ENCODE data around the gene MAGEA9.
"Not testable (repeated sequence)": the region's sequence is repeated elsewhere in the genome, so short reads cannot be mapped to it uniquely, and the experiment has no call there.

Gene MAGEA9, protein sequence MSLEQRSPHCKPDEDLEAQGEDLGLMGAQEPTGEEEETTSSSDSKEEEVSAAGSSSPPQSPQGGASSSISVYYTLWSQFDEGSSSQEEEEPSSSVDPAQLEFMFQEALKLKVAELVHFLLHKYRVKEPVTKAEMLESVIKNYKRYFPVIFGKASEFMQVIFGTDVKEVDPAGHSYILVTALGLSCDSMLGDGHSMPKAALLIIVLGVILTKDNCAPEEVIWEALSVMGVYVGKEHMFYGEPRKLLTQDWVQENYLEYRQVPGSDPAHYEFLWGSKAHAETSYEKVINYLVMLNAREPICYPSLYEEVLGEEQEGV

DNA sequence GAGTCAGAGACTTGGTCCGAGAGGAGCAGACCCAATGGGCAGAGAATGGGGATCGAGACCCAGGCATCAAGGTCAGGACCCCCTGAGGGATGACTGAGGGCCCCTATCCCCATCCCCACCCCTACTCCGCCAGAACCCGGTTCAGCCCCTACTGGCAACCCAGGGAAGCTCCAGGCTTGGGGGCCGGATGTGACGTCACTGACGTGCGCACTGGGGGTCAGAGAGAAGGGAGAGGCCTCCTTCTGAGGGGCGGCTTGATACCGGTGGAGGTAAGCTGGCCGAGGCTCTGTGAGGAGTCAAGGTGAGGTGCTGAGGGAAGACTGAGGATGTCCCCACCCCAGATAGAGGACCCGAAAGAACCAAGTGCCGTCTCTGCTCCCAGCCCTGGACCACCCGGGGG lies at the start of gene MAGEA9:
MAGEA9 (plus strand) TSS at position 204 of the 400 bp plus-strand sequence. CDS start 4,281 bp downstream, outside the sequence.
- H3K4me3 ChIP-seq (ENCODE audit: insufficient read length, low read depth); H3K9ac ChIP-seq (ENCODE audit: insufficient read length, low read depth); H3K27me3 ChIP-seq (ENCODE audit: insufficient read depth, insufficient read length); H3K9me3 ChIP-seq (ENCODE audit: insufficient read depth, low read length); H3K4me1 ChIP-seq (ENCODE audit: insufficient read depth, insufficient read length); DNase-seq (ENCODE audit: low read depth, low spot score); H3K36me3 ChIP-seq (ENCODE audit: insufficient read depth, insufficient read length, low read length): not testable (repeated sequence)

DNA sequence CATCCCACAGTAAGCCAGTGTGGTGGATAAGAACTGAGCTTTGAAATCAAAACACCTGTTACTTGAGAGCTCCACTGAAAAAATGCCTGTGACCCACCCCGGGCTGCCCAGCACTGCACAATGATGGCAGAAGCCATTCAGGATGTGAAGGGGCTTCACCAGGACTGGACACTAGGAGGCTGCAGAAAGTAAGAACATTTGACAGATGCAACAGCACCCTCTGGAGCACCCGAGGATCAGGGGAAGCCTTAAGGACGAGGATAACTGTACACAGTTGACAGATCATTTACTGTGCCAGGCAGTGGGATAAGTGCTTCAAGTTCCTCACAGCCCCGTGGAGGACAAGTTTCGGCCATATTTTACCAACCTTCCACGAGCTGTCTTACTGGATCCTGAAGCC lies 39.5 kb upstream of the MAGEA9 start:
- H3K9me3 ChIP-seq (ENCODE audit: insufficient read depth, low read length); H3K4me1 ChIP-seq (ENCODE audit: insufficient read depth, insufficient read length); H3K36me3 ChIP-seq (ENCODE audit: insufficient read depth, insufficient read length, low read length); DNase-seq (ENCODE audit: low read depth, low spot score); H3K4me3 ChIP-seq (ENCODE audit: insufficient read length, low read depth); H3K9ac ChIP-seq (ENCODE audit: insufficient read length, low read depth); H3K27me3 ChIP-seq (ENCODE audit: insufficient read depth, insufficient read length): not testable (repeated sequence)

DNA sequence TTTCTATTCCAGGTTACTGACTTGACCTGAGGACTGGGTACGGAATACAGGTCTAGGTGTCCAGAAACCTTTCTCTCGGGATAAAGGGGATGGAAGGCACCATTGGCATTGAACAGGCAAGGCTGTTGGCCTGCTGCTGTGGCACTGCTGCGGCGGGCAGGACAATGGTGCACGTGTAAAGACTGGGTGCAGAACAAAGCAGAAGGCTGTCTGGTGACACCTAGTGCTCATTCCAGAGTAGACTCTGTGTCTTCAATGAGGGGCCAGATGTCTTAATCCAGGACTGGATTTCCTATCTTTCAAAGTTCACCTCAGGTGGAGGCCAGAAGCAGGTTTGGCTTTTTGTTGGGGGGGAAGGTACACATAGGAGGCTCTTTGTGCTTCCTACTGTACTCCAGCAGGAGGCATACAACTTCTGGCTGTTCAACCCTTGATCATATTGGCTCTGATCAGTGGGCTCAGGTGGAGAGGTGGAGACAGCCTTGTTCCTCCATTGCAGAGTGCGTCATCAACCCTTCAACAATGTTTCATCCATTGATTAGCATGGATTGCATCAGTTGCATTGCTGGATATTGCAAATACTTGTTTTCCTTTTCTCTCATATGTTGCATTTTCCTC lies 35.2 kb upstream of the MAGEA9 start:
- H3K9ac ChIP-seq (ENCODE audit: insufficient read length, low read depth); H3K9me3 ChIP-seq (ENCODE audit: insufficient read depth, low read length); H3K4me3 ChIP-seq (ENCODE audit: insufficient read length, low read depth); H3K36me3 ChIP-seq (ENCODE audit: insufficient read depth, insufficient read length, low read length); H3K27me3 ChIP-seq (ENCODE audit: insufficient read depth, insufficient read length); DNase-seq (ENCODE audit: low read depth, low spot score); H3K4me1 ChIP-seq (ENCODE audit: insufficient read depth, insufficient read length): not testable (repeated sequence)

DNA sequence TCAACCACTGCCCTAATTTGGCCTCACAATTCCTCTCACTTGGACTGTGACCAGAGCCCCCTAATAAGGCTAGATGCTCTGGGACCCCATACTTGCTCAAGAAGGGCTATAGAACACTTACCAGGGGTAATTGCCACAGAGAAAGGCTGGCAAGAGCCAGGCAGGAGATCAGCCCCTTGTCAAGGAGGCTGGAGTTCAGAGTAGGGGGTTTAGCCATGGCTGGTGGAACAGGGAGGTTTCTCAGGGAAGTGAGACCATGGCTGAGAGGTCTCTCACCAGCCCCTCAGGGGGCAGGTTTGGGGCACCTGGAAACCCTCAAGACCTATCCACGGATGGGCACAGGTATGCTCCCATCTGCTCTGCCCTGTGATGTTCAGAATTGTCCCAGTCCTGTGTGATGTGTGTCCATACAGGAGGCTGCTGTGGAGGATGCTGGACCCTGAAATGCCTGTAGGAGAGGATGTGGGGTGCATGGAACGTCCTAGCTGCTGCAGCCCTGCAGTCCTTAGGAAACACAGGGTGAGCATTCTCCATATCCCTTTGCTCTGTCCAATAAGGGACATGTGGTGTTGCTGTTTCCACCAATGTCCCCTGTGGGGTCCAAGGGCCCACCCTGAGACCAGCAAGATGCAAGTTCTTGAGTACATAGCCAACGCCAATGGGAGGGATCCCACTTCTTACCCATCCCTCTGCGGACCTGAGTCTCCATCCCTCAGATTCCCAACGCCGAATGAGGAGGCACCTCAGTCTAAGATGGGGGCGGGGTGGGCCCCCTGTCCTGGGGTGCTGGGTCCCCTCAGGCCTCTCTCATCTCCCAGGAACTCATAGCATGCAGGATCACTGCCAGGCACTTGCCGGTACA lies 24.3 kb upstream of the MAGEA9 start:
- TF ChIP-seq SUZ12 (IDR thresholded peaks at IDR 0.05; ENCODE audit: extremely low read depth, insufficient read depth, insufficient read length) (no peak), ZNF274 (IDR thresholded peaks at IDR 0.05; ENCODE audit: low read depth, low read length) (no peak), YY1 (IDR thresholded peaks at IDR 0.05; ENCODE audit: insufficient read depth, insufficient read length) (no peak)
- H3K27me3 ChIP-seq (ENCODE audit: insufficient read depth, insufficient read length): no peaks in the 10 kb centered on the region

DNA sequence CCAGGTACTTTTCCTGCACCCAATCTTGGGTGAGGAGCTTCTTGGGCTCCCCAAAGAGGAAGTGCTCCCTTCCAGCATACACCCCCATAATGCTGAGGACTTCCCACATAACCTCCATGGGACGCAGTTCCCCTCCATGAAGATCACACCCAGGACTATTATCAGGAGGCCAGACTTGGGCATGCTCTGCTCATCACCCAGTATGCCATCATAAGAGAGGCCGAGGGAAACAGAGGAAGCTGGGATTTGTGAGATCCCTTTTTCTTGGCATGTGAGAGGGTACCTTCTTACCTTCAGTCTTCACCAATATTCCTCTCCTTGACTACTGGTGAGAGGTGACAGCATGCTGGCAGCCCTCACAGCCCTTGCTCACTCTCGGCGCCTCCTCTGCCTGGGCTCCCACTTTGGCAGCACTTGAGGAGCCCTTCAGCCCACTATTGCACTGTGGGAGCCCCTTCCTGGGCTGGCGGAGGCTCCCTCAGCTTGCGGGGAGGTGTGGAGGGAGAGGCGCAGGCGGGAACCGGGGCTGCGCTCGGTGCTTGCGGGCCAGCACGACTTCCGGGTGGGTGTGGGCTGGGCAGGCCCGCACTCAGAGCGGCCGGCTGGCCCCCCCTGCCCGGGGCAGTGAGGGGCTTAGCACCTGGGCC lies 23.5 kb upstream of the MAGEA9 start:
- no peak for TF ChIP-seq SUZ12 (IDR thresholded peaks at IDR 0.05; ENCODE audit: extremely low read depth, insufficient read depth, insufficient read length)
- no peak for TF ChIP-seq ZNF274 (IDR thresholded peaks at IDR 0.05; ENCODE audit: low read depth, low read length)
- TF ChIP-seq YY1 (IDR thresholded peaks at IDR 0.05; ENCODE audit: insufficient read depth, insufficient read length): no peak
- H3K27me3 ChIP-seq (ENCODE audit: insufficient read depth, insufficient read length): no peaks in the 10 kb centered on the region
- DNase-seq (ENCODE audit: low read depth, low spot score): no peak
- no peak overlapping the region for H3K4me3 ChIP-seq (ENCODE audit: insufficient read length, low read depth)
- H3K9me3 ChIP-seq (ENCODE audit: insufficient read depth, low read length): no peaks in the 10 kb centered on the region
- H3K36me3 ChIP-seq (ENCODE audit: insufficient read depth, insufficient read length, low read length): no peaks in the 10 kb centered on the region
- H3K9ac ChIP-seq (ENCODE audit: insufficient read length, low read depth): no peak overlapping the region
- no peaks in the 10 kb centered on the region for H3K4me1 ChIP-seq (ENCODE audit: insufficient read depth, insufficient read length)

More for the DNA sequence above, 24.3 kb upstream of the MAGEA9 start:
- Histone ChIP-seq H3K4me1 (ENCODE audit: insufficient read depth, insufficient read length) (no peaks in the 10 kb centered on the region), H3K4me3 (ENCODE audit: insufficient read length, low read depth) (no peak overlapping the region), H3K9me3 (ENCODE audit: insufficient read depth, low read length) (no peaks in the 10 kb centered on the region), H3K9ac (ENCODE audit: insufficient read length, low read depth) (no peak overlapping the region), H3K36me3 (ENCODE audit: insufficient read depth, insufficient read length, low read length) (no peaks in the 10 kb centered on the region)
- no peak for DNase-seq (ENCODE audit: low read depth, low spot score)

DNA sequence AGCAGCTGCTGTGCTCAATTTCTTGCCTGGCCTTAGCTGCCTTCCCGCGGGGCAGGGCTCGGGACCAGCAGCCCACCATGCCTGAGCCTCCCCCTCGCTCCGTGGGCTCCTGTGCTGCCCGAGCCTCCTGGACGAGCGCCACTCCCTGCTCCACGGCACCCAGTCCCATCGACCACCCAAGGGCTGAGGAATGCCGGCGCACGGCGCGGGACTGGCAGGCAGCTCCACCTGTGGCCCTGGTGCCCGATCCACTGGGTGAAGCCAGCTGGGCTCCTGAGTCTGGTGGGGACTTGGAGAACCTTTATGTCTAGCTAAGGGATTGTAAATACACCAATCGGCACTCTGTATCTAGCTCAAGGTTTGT lies 23.0 kb upstream of the MAGEA9 start:
- H3K9me3 ChIP-seq (ENCODE audit: insufficient read depth, low read length); H3K27me3 ChIP-seq (ENCODE audit: insufficient read depth, insufficient read length); H3K9ac ChIP-seq (ENCODE audit: insufficient read length, low read depth); H3K4me3 ChIP-seq (ENCODE audit: insufficient read length, low read depth); H3K36me3 ChIP-seq (ENCODE audit: insufficient read depth, insufficient read length, low read length); H3K4me1 ChIP-seq (ENCODE audit: insufficient read depth, insufficient read length); DNase-seq (ENCODE audit: low read depth, low spot score): not testable (repeated sequence)

DNA sequence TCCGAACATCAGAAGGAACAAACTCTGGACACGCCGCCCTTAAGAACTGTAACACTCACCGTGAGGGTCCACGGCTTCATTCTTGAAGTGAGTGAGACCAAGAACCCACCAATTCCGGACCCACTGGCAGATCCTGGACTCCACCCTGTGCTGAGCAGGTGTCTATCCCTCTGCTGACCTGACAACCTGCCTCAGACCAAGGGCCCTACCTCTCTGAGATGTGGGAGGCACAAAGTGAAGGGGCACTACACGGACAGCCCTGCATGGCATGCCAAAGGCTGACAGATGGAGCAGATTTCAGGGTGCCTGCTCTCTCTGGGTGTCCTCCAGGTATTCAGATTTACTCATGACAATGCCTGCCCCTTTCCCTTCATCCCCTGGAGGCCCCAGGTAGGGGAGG lies 21.9 kb upstream of the MAGEA9 start:
- no peak for DNase-seq (ENCODE audit: low read depth, low spot score)
- Histone ChIP-seq H3K9me3 (ENCODE audit: insufficient read depth, low read length) (no peaks in the 10 kb centered on the region), H3K4me3 (ENCODE audit: insufficient read length, low read depth) (no peak overlapping the region), H3K36me3 (ENCODE audit: insufficient read depth, insufficient read length, low read length) (no peaks in the 10 kb centered on the region), H3K9ac (ENCODE audit: insufficient read length, low read depth) (no peak overlapping the region), H3K4me1 (ENCODE audit: insufficient read depth, insufficient read length) (no peaks in the 10 kb centered on the region), H3K27me3 (ENCODE audit: insufficient read depth, insufficient read length) (no peaks in the 10 kb centered on the region)
- TF ChIP-seq ZNF274 (IDR thresholded peaks at IDR 0.05; ENCODE audit: low read depth, low read length) (no peak), YY1 (IDR thresholded peaks at IDR 0.05; ENCODE audit: insufficient read depth, insufficient read length) (no peak), SUZ12 (IDR thresholded peaks at IDR 0.05; ENCODE audit: extremely low read depth, insufficient read depth, insufficient read length) (no peak)

Data from NT2/D1 (cell line).